ENCODE results near the gene PIM1. TPM values are rescaled to one million over a fixed set of nuclear protein-coding genes. Genes with fewer than 3 reads are reported as not detected.

Gene PIM1
- total RNA-seq, 2 experiments from 2014 or later = 175 to 183 TPM

GRCh38 chr6:37123957-37124729 lies 45.8 kb upstream of the PIM1 start:
- no peaks in the 10 kb centered on the region for H3K4me1 ChIP-seq (ENCODE audit: insufficient read depth, low read length)
- H3K27me3 ChIP-seq (ENCODE audit: control insufficient read depth in 1 of 2, insufficient read depth in 2 of 2, low read length in 2 of 2) = no peaks in the 10 kb centered on the region
- no peak overlapping the region for H3K27ac ChIP-seq (ENCODE audit: low read depth in 1 of 2, low read length in 2 of 2)
- Mint-ChIP-seq H3K4me1 (ENCODE audit: low read depth) (no peaks in the 10 kb centered on the region), H3K9me3 (no peaks in the 10 kb centered on the region), H3K27ac (no peak overlapping the region), H3K4me3 (no peak overlapping the region), H3K27me3 (no peaks in the 10 kb centered on the region), H3K36me3 (ENCODE audit: low read depth) (no peaks in the 10 kb centered on the region)
- intact Hi-C loops (cut with DNase I, micrococcal nuclease) = no loop called here
- DNase-seq = no peak
- POLR2A ChIA-PET = interaction anchor here (0.7 kb wide), 1 partner anchor 438 kb away, joined by 3 read pairs; no protein-coding TSS in a partner anchor
- CTCF ChIA-PET = no interaction called here
- no peak for TF ChIP-seq CTCF (IDR thresholded peaks at IDR 0.05)
- H3K36me3 ChIP-seq (ENCODE audit: insufficient read depth, low read length) = no peaks in the 10 kb centered on the region
- no peak overlapping the region for H3K4me3 ChIP-seq (ENCODE audit: low read length)
- no peak for ATAC-seq (ENCODE audit: poor library complexity)
- peaks cover 0 to 4% of the 10 kb centered on the region in 2 experiments for H3K9me3 ChIP-seq (ENCODE audit: control insufficient read depth in 1 of 2, insufficient read depth in 1 of 2, low read length in 2 of 2)

GRCh38 chr6:37125774-37126492 lies 44.0 kb upstream of the PIM1 start:
- no peak overlapping the region for H3K4me3 Mint-ChIP-seq
- POLR2A ChIA-PET = interaction anchor here (0.9 kb wide), 1 partner anchor 45 kb away, joined by 3 read pairs; no protein-coding TSS in a partner anchor
- H3K27me3 ChIP-seq (ENCODE audit: control insufficient read depth in 1 of 2, insufficient read depth in 2 of 2, low read length in 2 of 2) = no peaks in the 10 kb centered on the region
- peaks cover 7% of the 10 kb centered on the region for H3K4me1 ChIP-seq (ENCODE audit: insufficient read depth, low read length)
- no peak overlapping the region for H3K4me3 ChIP-seq (ENCODE audit: low read length)
- H3K9me3 ChIP-seq (ENCODE audit: control insufficient read depth in 1 of 2, insufficient read depth in 1 of 2, low read length in 2 of 2) = peaks cover 0 to 4% of the 10 kb centered on the region in 2 experiments
- TF ChIP-seq CTCF (IDR thresholded peaks at IDR 0.05) = no peak
- no peak for ATAC-seq (ENCODE audit: poor library complexity)
- H3K27ac ChIP-seq (ENCODE audit: low read depth in 1 of 2, low read length in 2 of 2) = no peak overlapping the region
- intact Hi-C loops (cut with DNase I, micrococcal nuclease) = no loop called here
- no peaks in the 10 kb centered on the region for H3K9me3 Mint-ChIP-seq
- DNase-seq = no peak
- H3K36me3 ChIP-seq (ENCODE audit: insufficient read depth, low read length) = no peaks in the 10 kb centered on the region
- no peaks in the 10 kb centered on the region for H3K27me3 Mint-ChIP-seq
- CTCF ChIA-PET = no interaction called here
- no peaks in the 10 kb centered on the region for H3K36me3 Mint-ChIP-seq (ENCODE audit: low read depth)
- H3K27ac Mint-ChIP-seq = no peak overlapping the region
- no peaks in the 10 kb centered on the region for H3K4me1 Mint-ChIP-seq (ENCODE audit: low read depth)

GRCh38 chr6:37126493-37126958 lies 43.4 kb upstream of the PIM1 start:
- no peak overlapping the region for H3K27ac Mint-ChIP-seq
- Histone ChIP-seq H3K4me1 (ENCODE audit: insufficient read depth, low read length) (peaks cover 13% of the 10 kb centered on the region), H3K9me3 (ENCODE audit: control insufficient read depth in 1 of 2, insufficient read depth in 1 of 2, low read length in 2 of 2) (peaks cover 0 to 4% of the 10 kb centered on the region in 2 experiments), H3K27ac (ENCODE audit: low read depth in 1 of 2, low read length in 2 of 2) (no peak overlapping the region), H3K4me3 (ENCODE audit: low read length) (no peak overlapping the region), H3K27me3 (ENCODE audit: control insufficient read depth in 1 of 2, insufficient read depth in 2 of 2, low read length in 2 of 2) (no peaks in the 10 kb centered on the region), H3K36me3 (ENCODE audit: insufficient read depth, low read length) (no peaks in the 10 kb centered on the region)
- H3K36me3 Mint-ChIP-seq (ENCODE audit: low read depth) = no peaks in the 10 kb centered on the region
- DNase-seq (no peak), ATAC-seq (ENCODE audit: poor library complexity) (no peak)
- ChIA-PET CTCF (no interaction called here), POLR2A (interaction anchor here (0.9 kb wide), 1 partner anchor 45 kb away, joined by 3 read pairs; no protein-coding TSS in a partner anchor)
- intact Hi-C loops (cut with DNase I, micrococcal nuclease) = no loop called here
- no peaks in the 10 kb centered on the region for H3K4me1 Mint-ChIP-seq (ENCODE audit: low read depth)
- TF ChIP-seq CTCF (IDR thresholded peaks at IDR 0.05) = no peak
- H3K4me3 Mint-ChIP-seq = no peak overlapping the region
- H3K9me3 Mint-ChIP-seq = no peaks in the 10 kb centered on the region
- no peaks in the 10 kb centered on the region for H3K27me3 Mint-ChIP-seq
